Measurements from ENCODE around the gene LRRC14B.
"Not testable (repeated sequence)": the region's sequence is repeated elsewhere in the genome, so short reads cannot be mapped to it uniquely, and the experiment has no call there.

The LRRC14B gene

GRCh38 chr5:218457-219291 lies 27.4 kb downstream of the LRRC14B start:
- TF ChIP-seq YY1 (IDR thresholded peaks at IDR 0.05; ENCODE audit: insufficient read depth, insufficient read length): no peak
- TF ChIP-seq ZNF274 (IDR thresholded peaks at IDR 0.05; ENCODE audit: low read depth, low read length): no peak
- TF ChIP-seq SUZ12 (IDR thresholded peaks at IDR 0.05; ENCODE audit: extremely low read depth, insufficient read depth, insufficient read length): no peak
- H3K36me3 ChIP-seq (ENCODE audit: insufficient read depth, insufficient read length, low read length): peaks cover 6% of the 10 kb centered on the region
- peak overlapping the region; percentile 80 for H3K4me3 ChIP-seq (ENCODE audit: insufficient read length, low read depth)
- H3K4me1 ChIP-seq (ENCODE audit: insufficient read depth, insufficient read length): no peaks in the 10 kb centered on the region
- no peaks in the 10 kb centered on the region for H3K27me3 ChIP-seq (ENCODE audit: insufficient read depth, insufficient read length)
- DNase-seq (ENCODE audit: low read depth, low spot score): no peak
- H3K9me3 ChIP-seq (ENCODE audit: insufficient read depth, low read length): no peaks in the 10 kb centered on the region
- peak overlapping the region; percentile 94 for H3K9ac ChIP-seq (ENCODE audit: insufficient read length, low read depth)

DNA sequence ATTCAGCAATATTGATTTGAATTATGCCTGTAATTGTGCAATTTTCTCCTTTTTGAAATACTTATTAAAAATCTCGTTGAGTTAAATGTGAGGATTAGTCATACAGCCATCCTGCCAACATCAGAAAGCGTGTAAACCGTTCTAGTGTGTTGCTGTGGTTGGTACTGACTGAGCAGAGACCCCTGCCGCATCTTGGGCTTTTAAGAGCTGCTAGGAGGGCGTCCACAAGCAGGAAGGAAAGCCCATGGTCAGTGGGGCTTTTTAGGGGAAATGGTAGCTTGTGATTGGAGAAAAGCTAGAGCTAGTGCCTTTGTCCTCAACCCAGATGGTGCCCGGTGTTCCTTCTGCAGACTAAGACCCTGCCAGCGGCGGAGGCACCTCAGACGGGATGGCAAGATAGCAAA lies 28.2 kb downstream of the LRRC14B start:
- DNase-seq (ENCODE audit: low read depth, low spot score): no peak
- peaks cover 9% of the 10 kb centered on the region for H3K36me3 ChIP-seq (ENCODE audit: insufficient read depth, insufficient read length, low read length)
- no peaks in the 10 kb centered on the region for H3K27me3 ChIP-seq (ENCODE audit: insufficient read depth, insufficient read length)
- no peak for TF ChIP-seq SUZ12 (IDR thresholded peaks at IDR 0.05; ENCODE audit: extremely low read depth, insufficient read depth, insufficient read length)
- no peak for TF ChIP-seq ZNF274 (IDR thresholded peaks at IDR 0.05; ENCODE audit: low read depth, low read length)
- no peak for TF ChIP-seq YY1 (IDR thresholded peaks at IDR 0.05; ENCODE audit: insufficient read depth, insufficient read length)
- no peaks in the 10 kb centered on the region for H3K9me3 ChIP-seq (ENCODE audit: insufficient read depth, low read length)
- peak overlapping the region; percentile 94 for H3K9ac ChIP-seq (ENCODE audit: insufficient read length, low read depth)
- peak overlapping the region; percentile 80 for H3K4me3 ChIP-seq (ENCODE audit: insufficient read length, low read depth)
- no peaks in the 10 kb centered on the region for H3K4me1 ChIP-seq (ENCODE audit: insufficient read depth, insufficient read length)

- Histone ChIP-seq H3K9me3 (ENCODE audit: insufficient read depth, low read length) (no peaks in the 10 kb centered on the region), H3K4me1 (ENCODE audit: insufficient read depth, insufficient read length) (no peaks in the 10 kb centered on the region), H3K4me3 (ENCODE audit: insufficient read length, low read depth) (no peak overlapping the region), H3K27me3 (ENCODE audit: insufficient read depth, insufficient read length) (no peaks in the 10 kb centered on the region), H3K36me3 (ENCODE audit: insufficient read depth, insufficient read length, low read length) (peaks cover 14% of the 10 kb centered on the region), H3K9ac (ENCODE audit: insufficient read length, low read depth) (no peak overlapping the region)
- no peak for DNase-seq (ENCODE audit: low read depth, low spot score)
- no peak for TF ChIP-seq ZNF274 (IDR thresholded peaks at IDR 0.05; ENCODE audit: low read depth, low read length)
- no peak for TF ChIP-seq SUZ12 (IDR thresholded peaks at IDR 0.05; ENCODE audit: extremely low read depth, insufficient read depth, insufficient read length)
- no peak for TF ChIP-seq YY1 (IDR thresholded peaks at IDR 0.05; ENCODE audit: insufficient read depth, insufficient read length)
Measured at GRCh38 chr5:219991-220390, 28.7 kb downstream of the LRRC14B start.

DNA sequence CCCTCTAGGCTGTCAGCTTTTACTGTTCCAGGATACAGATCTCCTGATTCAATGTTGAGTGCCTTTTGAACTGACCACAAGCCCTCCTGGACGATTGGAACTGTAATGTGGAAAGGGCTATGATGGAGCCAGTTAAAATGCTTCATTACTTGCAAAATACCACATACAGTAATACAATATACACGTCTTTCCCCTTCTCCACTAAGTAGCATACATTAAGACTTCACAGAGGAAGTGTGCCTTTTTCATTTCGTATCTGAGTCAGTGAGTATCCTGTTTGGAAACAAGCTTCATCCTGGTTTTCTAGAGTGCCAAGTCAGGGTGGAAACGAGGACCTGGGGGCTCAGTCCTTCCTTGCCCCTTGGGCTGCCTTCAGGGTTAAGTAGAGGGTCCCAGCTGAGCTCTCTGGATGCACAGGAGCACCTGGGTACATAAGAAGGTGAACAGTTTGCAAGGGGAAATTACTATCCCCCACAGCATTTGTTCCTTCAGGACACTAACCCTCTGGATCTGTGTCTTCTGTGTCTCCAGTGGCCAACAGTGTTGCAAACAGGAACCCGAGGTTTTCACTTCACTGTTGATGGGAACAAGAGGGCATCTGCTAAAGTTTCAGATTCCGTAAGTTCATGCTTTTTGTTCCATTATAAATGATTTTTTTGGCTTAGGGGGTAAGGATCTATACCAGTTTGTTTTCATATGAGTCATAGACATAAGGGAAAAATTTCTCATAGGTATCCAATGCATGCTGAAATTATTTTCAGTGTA lies 31.8 kb downstream of the LRRC14B start:
- H3K36me3 ChIP-seq (ENCODE audit: insufficient read depth, insufficient read length, low read length): peaks cover 40% of the 10 kb centered on the region
- H3K9me3 ChIP-seq (ENCODE audit: insufficient read depth, low read length); H3K27me3 ChIP-seq (ENCODE audit: insufficient read depth, insufficient read length); DNase-seq (ENCODE audit: low read depth, low spot score); H3K4me3 ChIP-seq (ENCODE audit: insufficient read length, low read depth); H3K9ac ChIP-seq (ENCODE audit: insufficient read length, low read depth); H3K4me1 ChIP-seq (ENCODE audit: insufficient read depth, insufficient read length): not testable (repeated sequence)

DNA sequence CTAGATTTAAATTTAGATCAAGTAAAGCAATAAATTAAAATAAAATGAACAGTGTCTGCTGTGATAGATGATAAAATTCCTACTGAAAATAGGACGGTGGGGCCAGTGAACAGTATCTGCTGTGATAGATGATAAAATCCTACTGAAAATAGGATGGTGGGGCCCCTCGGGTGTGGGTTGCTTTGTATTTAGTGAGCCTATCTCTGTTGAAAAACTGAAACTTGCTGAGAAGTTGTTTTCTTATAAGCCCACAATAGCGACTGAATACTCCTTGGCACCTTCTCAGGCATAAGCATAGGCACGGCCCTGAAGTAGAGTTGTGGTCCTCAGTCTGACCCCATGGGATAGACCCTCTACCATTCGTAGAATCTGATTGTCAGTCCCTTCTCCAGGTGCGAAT lies 32.5 kb downstream of the LRRC14B start:
- H3K9me3 ChIP-seq (ENCODE audit: insufficient read depth, low read length): no peaks in the 10 kb centered on the region
- no peak for DNase-seq (ENCODE audit: low read depth, low spot score)
- TF ChIP-seq ZNF274 (IDR thresholded peaks at IDR 0.05; ENCODE audit: low read depth, low read length) (no peak), YY1 (IDR thresholded peaks at IDR 0.05; ENCODE audit: insufficient read depth, insufficient read length) (no peak), SUZ12 (IDR thresholded peaks at IDR 0.05; ENCODE audit: extremely low read depth, insufficient read depth, insufficient read length) (no peak)
- H3K27me3 ChIP-seq (ENCODE audit: insufficient read depth, insufficient read length): no peaks in the 10 kb centered on the region
- H3K4me3 ChIP-seq (ENCODE audit: insufficient read length, low read depth): no peak overlapping the region
- H3K9ac ChIP-seq (ENCODE audit: insufficient read length, low read depth): no peak overlapping the region
- no peaks in the 10 kb centered on the region for H3K4me1 ChIP-seq (ENCODE audit: insufficient read depth, insufficient read length)
- peaks cover 47% of the 10 kb centered on the region for H3K36me3 ChIP-seq (ENCODE audit: insufficient read depth, insufficient read length, low read length)

DNA sequence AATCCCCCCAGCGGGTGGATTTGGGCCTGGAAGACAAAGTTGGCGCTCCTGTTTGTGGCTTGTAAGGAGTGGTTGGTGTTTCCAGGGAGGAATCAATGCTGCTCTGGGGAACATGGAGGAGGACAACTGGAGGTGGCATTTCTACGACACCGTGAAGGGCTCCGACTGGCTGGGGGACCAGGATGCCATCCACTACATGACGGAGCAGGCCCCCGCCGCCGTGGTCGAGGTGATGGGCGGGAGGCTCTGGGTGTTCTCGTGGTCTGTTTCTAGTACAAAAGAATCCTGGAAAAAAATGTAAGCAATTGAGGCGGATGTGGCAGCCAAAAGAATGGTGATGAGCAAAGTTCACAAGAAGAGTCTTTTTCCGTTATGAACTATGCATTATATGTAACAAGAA lies 34.0 kb downstream of the LRRC14B start:
- no peaks in the 10 kb centered on the region for H3K4me1 ChIP-seq (ENCODE audit: insufficient read depth, insufficient read length)
- H3K27me3 ChIP-seq (ENCODE audit: insufficient read depth, insufficient read length): no peaks in the 10 kb centered on the region
- H3K4me3 ChIP-seq (ENCODE audit: insufficient read length, low read depth): no peak overlapping the region
- no peak overlapping the region for H3K9ac ChIP-seq (ENCODE audit: insufficient read length, low read depth)
- H3K9me3 ChIP-seq (ENCODE audit: insufficient read depth, low read length): no peaks in the 10 kb centered on the region
- peaks cover 59% of the 10 kb centered on the region for H3K36me3 ChIP-seq (ENCODE audit: insufficient read depth, insufficient read length, low read length)
- TF ChIP-seq YY1 (IDR thresholded peaks at IDR 0.05; ENCODE audit: insufficient read depth, insufficient read length) (no peak), SUZ12 (IDR thresholded peaks at IDR 0.05; ENCODE audit: extremely low read depth, insufficient read depth, insufficient read length) (no peak), ZNF274 (IDR thresholded peaks at IDR 0.05; ENCODE audit: low read depth, low read length) (no peak)
- DNase-seq (ENCODE audit: low read depth, low spot score): no peak

- not testable (repeated sequence) for H3K9ac ChIP-seq (ENCODE audit: insufficient read length, low read depth); H3K4me1 ChIP-seq (ENCODE audit: insufficient read depth, insufficient read length); H3K27me3 ChIP-seq (ENCODE audit: insufficient read depth, insufficient read length); H3K9me3 ChIP-seq (ENCODE audit: insufficient read depth, low read length); H3K4me3 ChIP-seq (ENCODE audit: insufficient read length, low read depth); DNase-seq (ENCODE audit: low read depth, low spot score)
- peaks cover 76% of the 10 kb centered on the region for H3K36me3 ChIP-seq (ENCODE audit: insufficient read depth, insufficient read length, low read length)
Measured at GRCh38 chr5:227375-227774, 36.1 kb downstream of the LRRC14B start.

Measured in NT2/D1 (cell line).